Heart left ventricle (tissue), 13 donors: Measurements from ENCODE around the gene PCCA.

Source experiments
- CTCF ChIP-seq, 12 donors: fragments of 200-600 bp; sonication (generic) in 4 of 12; IDR thresholded peaks; one replicate each; pipeline versions ENCODE4 v1.5.0 to v1.8.0; 2018 to 2022; ENCODE audit warnings: antibody characterized with exemption in 12 of 12, mild to moderate bottlenecking in 5 of 12
- POLR2A ChIP-seq, 2 donors: fragments of 450-650 bp; IDR thresholded peaks; one replicate each; pipeline ENCODE4 v1.6.1; 2017; ENCODE audit warnings: antibody characterized with exemption in 2 of 2, mild to moderate bottlenecking in 2 of 2, moderate library complexity in 2 of 2
- donor health status: ischemic (EF 13 %, LVEDD 7.1; RV severe dilation, severe dysfunction).
- donor health status: DM: no; HTN: yes; CAD: no.
- donor health status: DM: no; HTN: no; CAD: no.
- donor health status: ischemic (EF 25% LVEDD 6.9; RV normal size, moderate dysfunction).
- donor health status: ischemic (EF 25% LVEDD 5.7; RV mildly dilated, moderate dysfunction).
- donor health status: ischemic (EF 35%, LVEDD 5.7; RV mildly dilated, moderate dysfunction).
- donor health status: nonischemic (EF 11% LVEDD 7.7; RV severe dilation, severe dysfunction).
- donor health status: DM: yes; HTN: yes; CAD: no.
- donor health status: PGD.
- donor health status: ischemic (EF 29% LVEDD 5.4; RV normal size, mild dysfunction).
- donor health status: nonischemic (EF 23%, LVEDD 6.1; RV moderate dilation, normal function).

DNA sequence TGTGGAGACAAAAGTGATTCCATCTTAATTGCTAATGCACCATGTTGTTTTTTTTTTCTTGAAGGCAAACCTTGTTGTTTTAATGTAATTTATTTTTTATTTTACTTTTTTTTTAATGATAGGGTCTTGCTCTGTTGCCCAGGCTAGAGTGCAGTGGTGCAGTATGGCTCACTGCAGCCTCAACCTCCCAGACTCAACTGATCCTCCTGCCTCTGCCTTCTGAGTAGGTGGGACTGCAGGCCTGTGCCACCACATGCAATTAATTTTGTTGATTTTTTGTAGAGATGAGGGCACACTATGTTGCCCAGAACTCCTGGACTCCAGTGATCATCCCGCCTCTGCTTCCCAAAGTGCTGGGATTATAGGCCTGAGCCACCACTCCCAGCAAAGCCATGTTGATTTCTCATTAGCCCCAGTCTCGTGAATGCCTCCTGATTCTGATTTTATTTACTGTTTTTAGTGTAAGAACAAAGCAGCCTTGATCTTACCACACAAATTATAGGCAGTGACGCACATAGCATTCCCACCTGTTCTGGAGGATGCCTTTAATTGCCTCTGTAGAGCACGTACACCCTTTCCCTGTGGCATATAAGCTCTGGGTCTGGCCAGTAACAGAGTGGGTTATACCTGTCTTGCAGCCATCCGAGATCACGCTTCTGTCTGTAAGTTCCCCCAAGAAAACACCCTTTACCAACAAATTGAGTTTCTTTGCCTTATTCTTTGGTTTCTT, 349.3 kb downstream of the PCCA start:
- no peak for TF ChIP-seq CTCF (IDR thresholded peaks at IDR 0.05)
- TF ChIP-seq POLR2A (IDR thresholded peaks at IDR 0.05) = no peak
